ENCODE measurements around the gene MED31. TPM values are rescaled to one million over a fixed set of nuclear protein-coding genes. Genes with fewer than 3 reads are reported as not detected.

The MED31 gene
- total RNA-seq, 1 experiment from 2014 or later = 10.6 TPM

GRCh38 chr17:6633263-6633662 is 18.1 kb downstream of the MED31 start:
- ChIA-PET CTCF (no interaction called here), POLR2A (interaction anchor here (0.6 kb wide), 1 partner anchor 53 kb away, joined by 5 read pairs; no protein-coding TSS in a partner anchor)
- Mint-ChIP-seq H3K27ac (no peak overlapping the region), H3K27me3 (ENCODE audit: low read depth) (no peaks in the 10 kb centered on the region), H3K4me3 (no peak overlapping the region), H3K4me1 (no peaks in the 10 kb centered on the region), H3K36me3 (peaks cover 41% of the 10 kb centered on the region), H3K9me3 (no peaks in the 10 kb centered on the region; the same call in 1 of the 2 replicates)
- ATAC-seq (no peak), DNase-seq (ENCODE audit: low spot score) (no peak)
- TF ChIP-seq SMAD3 (CRISPR knock-in tag; IDR thresholded peaks at IDR 0.05; ENCODE audit: borderline replicate concordance) (no peak), ZNF121 (CRISPR knock-in tag; IDR thresholded peaks at IDR 0.05) (no peak), ETV6 (CRISPR knock-in tag; IDR thresholded peaks at IDR 0.05) (no peak), ELF4 (CRISPR knock-in tag; IDR thresholded peaks at IDR 0.05; ENCODE audit: low read depth) (no peak), FOXJ3 (CRISPR knock-in tag; IDR thresholded peaks at IDR 0.05; ENCODE audit: borderline replicate concordance) (no peak), ZNF423 (CRISPR knock-in tag; IDR thresholded peaks at IDR 0.05) (no peak), AR (CRISPR knock-in tag; IDR thresholded peaks at IDR 0.05) (no peak)

GRCh38 chr17:6632530-6632929 is 18.9 kb downstream of the MED31 start:
- H3K27me3 Mint-ChIP-seq (ENCODE audit: low read depth) = no peaks in the 10 kb centered on the region

More at GRCh38 chr17:6632530-6632929, 18.9 kb downstream of the MED31 start:
- CTCF ChIA-PET = no interaction called here
- TF ChIP-seq NR3C1 (CRISPR knock-in tag; conservative IDR thresholded peaks at IDR 0.05; ENCODE audit: low read depth) (no peak), RORB (CRISPR knock-in tag; IDR thresholded peaks at IDR 0.05) (no peak), TCF7 (CRISPR knock-in tag; IDR thresholded peaks at IDR 0.05; ENCODE audit: low read depth) (no peak), ZNF219 (CRISPR knock-in tag; IDR thresholded peaks at IDR 0.05; ENCODE audit: borderline replicate concordance) (no peak), CDX4 (CRISPR knock-in tag; IDR thresholded peaks at IDR 0.05; ENCODE audit: borderline replicate concordance) (no peak), ZNF232 (CRISPR knock-in tag; IDR thresholded peaks at IDR 0.05) (no peak), ZSCAN18 (CRISPR knock-in tag; IDR thresholded peaks at IDR 0.05) (no peak), ZNF416 (CRISPR knock-in tag; IDR thresholded peaks at IDR 0.05) (no peak), TEAD1 (CRISPR knock-in tag; IDR thresholded peaks at IDR 0.05) (no peak), PREB (CRISPR knock-in tag; IDR thresholded peaks at IDR 0.05; ENCODE audit: borderline replicate concordance) (no peak), ZMAT4 (CRISPR knock-in tag; IDR thresholded peaks at IDR 0.05) (no peak)
- Mint-ChIP-seq H3K36me3 (peaks cover 48% of the 10 kb centered on the region), H3K4me3 (no peak overlapping the region), H3K9me3 (no peaks in the 10 kb centered on the region; the same call in 1 of the 2 replicates), H3K27ac (no peak overlapping the region), H3K4me1 (no peaks in the 10 kb centered on the region)
- DNase-seq (ENCODE audit: low spot score) = no peak
- ATAC-seq = no peak
- POLR2A ChIA-PET = interaction anchor here (0.6 kb wide), 1 partner anchor 52 kb away, joined by 5 read pairs; no protein-coding TSS in a partner anchor
